Measurements from ENCODE around the gene PPP1R16B.

The PPP1R16B gene

GRCh38 chr20:38894091-38894847, 88.8 kb downstream of the PPP1R16B start:
- no peak overlapping the region for H3K4me3 ChIP-seq (ENCODE audit: low read depth, low read length)
- DNase-seq (ENCODE audit: low read depth), result no peak
- no peak for TF ChIP-seq CTCF (IDR thresholded peaks at IDR 0.05; ENCODE audit: low read depth, low read length, missing control alignments)

- no peak for TF ChIP-seq CTCF (IDR thresholded peaks at IDR 0.05; ENCODE audit: low read depth, low read length, missing control alignments)
- DNase-seq (ENCODE audit: low read depth), result no peak
- H3K4me3 ChIP-seq (ENCODE audit: low read depth, low read length), result no peak overlapping the region
Observed at GRCh38 chr20:38895098-38895949, 89.8 kb downstream of the PPP1R16B start.

GRCh38 chr20:38896009-38896594, 90.6 kb downstream of the PPP1R16B start:
- TF ChIP-seq CTCF (IDR thresholded peaks at IDR 0.05; ENCODE audit: low read depth, low read length, missing control alignments), result no peak
- DNase-seq (ENCODE audit: low read depth), result no peak
- H3K4me3 ChIP-seq (ENCODE audit: low read depth, low read length), result no peak overlapping the region

GRCh38 chr20:38897267-38897666, 91.8 kb downstream of the PPP1R16B start:
- TF ChIP-seq CTCF (IDR thresholded peaks at IDR 0.05; ENCODE audit: low read depth, low read length, missing control alignments), result no peak
- DNase-seq (ENCODE audit: low read depth), result no peak
- no peak overlapping the region for H3K4me3 ChIP-seq (ENCODE audit: low read depth, low read length)

- no peak overlapping the region for H3K4me3 ChIP-seq (ENCODE audit: low read depth, low read length)
- DNase-seq (ENCODE audit: low read depth), result no peak
- TF ChIP-seq CTCF (IDR thresholded peaks at IDR 0.05; ENCODE audit: low read depth, low read length, missing control alignments), result no peak
Observed at GRCh38 chr20:38900606-38901005, 95.1 kb downstream of the PPP1R16B start.

- no peak for DNase-seq (ENCODE audit: low read depth)
- no peak overlapping the region for H3K4me3 ChIP-seq (ENCODE audit: low read depth, low read length)
- TF ChIP-seq CTCF (IDR thresholded peaks at IDR 0.05; ENCODE audit: low read depth, low read length, missing control alignments), result no peak
Observed at GRCh38 chr20:38902601-38903000, 97.1 kb downstream of the PPP1R16B start.

Data from GM12864 (cell line).